GM23248 (cell line): ENCODE results near the gene RNU2-1.

Experiments used
- EZH2 ChIP-seq: fragments of 200-600 bp; sonication (generic); IDR thresholded peaks from 2 replicates; pipeline ENCODE4 v1.6.1; 2018; ENCODE audit warnings: antibody characterized with exemption, mild to moderate bottlenecking; ENCODE audit not compliant: insufficient read depth, poor library complexity, severe bottlenecking
- EZH2phosphoT487 ChIP-seq: fragments of 200-600 bp; sonication (generic); IDR thresholded peaks from 2 replicates; pipeline ENCODE4 v1.6.1; 2018; ENCODE audit warnings: antibody characterized with exemption, moderate library complexity, mild to moderate bottlenecking, low read depth; ENCODE audit not compliant: insufficient read depth

- TF ChIP-seq EZH2 (no peak), EZH2phosphoT487 (no peak)
Observed at GRCh38 chr17:43183921-43184320, 49.9 kb downstream of the RNU2-1 start.
